ENCODE results near the gene PTPN6. TPM values are rescaled to one million over a fixed set of nuclear protein-coding genes. Genes with fewer than 3 reads are reported as not detected.

PTPN6 gene
- total and polyA plus RNA-seq, 4 donors = 38.2 to 222 (median 170) TPM

DNA sequence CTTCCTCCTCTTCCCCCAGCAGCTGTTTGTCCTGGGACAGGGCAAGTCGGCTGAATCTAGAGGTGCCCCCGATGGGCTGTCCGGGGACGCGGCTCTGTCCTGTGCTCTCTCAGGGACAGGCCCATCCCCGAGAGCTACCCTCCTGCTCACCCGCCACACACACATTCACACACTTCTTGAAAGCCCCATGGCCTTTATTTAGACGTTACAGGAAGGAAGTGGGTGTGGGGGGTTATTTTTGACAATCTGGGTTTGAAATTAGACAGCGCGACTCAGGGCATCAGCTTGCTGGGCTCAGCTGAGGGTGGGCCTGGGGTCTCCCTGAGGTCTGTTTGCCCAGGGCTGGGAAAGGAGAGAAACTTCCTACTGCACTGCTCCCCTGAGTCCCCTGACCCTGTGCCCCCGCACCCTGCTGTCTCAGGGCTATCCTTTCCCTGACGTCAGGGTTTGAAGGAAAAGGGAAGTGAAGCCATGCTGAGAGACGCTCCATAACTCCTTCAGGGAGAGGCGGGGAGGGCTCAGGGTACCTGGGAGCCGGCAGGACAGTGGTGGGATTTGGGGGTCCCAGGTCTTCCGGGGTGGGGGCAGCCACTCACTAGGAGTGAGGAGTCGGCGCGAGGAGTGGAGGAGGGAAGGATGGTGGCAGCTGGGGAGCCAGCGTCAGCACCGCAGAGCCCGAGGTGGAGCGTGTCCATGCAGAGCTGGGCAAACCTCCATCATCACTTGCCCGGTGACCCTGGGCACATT, 8.1 kb downstream of the PTPN6 start:
- H3K9me3 ChIP-seq (ENCODE audit: control insufficient read depth in 4 of 4, insufficient read depth in 3 of 4, low read length in 3 of 4) = no peaks in the 10 kb centered on the region
- peak overlapping the region; percentile 51 to 82 for H3K27ac ChIP-seq (ENCODE audit: low read depth in 1 of 2, low read length in 1 of 2)
- DNase-seq (no peak), ATAC-seq (ENCODE audit: insufficient read depth, low FRiP score) (no peak)
- H3K36me3 ChIP-seq (ENCODE audit: control insufficient read depth in 4 of 4, insufficient read depth in 4 of 4, low read length in 4 of 4) = peaks cover 0 to 21% (median 0%) of the 10 kb centered on the region in 4 donors
- 32 to 37% methylated on average over 24 of the region's 24 CpGs for WGBS, 2 donors
- TF ChIP-seq, protein P1, sequence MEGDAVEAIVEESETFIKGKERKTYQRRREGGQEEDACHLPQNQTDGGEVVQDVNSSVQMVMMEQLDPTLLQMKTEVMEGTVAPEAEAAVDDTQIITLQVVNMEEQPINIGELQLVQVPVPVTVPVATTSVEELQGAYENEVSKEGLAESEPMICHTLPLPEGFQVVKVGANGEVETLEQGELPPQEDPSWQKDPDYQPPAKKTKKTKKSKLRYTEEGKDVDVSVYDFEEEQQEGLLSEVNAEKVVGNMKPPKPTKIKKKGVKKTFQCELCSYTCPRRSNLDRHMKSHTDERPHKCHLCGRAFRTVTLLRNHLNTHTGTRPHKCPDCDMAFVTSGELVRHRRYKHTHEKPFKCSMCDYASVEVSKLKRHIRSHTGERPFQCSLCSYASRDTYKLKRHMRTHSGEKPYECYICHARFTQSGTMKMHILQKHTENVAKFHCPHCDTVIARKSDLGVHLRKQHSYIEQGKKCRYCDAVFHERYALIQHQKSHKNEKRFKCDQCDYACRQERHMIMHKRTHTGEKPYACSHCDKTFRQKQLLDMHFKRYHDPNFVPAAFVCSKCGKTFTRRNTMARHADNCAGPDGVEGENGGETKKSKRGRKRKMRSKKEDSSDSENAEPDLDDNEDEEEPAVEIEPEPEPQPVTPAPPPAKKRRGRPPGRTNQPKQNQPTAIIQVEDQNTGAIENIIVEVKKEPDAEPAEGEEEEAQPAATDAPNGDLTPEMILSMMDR (IDR thresholded peaks at IDR 0.05; ENCODE audit: control extremely low read depth, extremely low read depth) = no peak
- peaks cover 0 to 29% (median 11%) of the 10 kb centered on the region in 5 donors for H3K4me1 ChIP-seq (ENCODE audit: control insufficient read depth in 5 of 5, insufficient read depth in 5 of 5, low read length in 5 of 5)
- H3K9ac ChIP-seq (ENCODE audit: insufficient read depth in 1 of 2, low read length in 2 of 2) = no peak overlapping the region
- no peak overlapping the region for H3K4me3 ChIP-seq
- no peaks in the 10 kb centered on the region for H3K27me3 ChIP-seq (ENCODE audit: control insufficient read depth in 3 of 3, insufficient read depth in 3 of 3, low read length in 2 of 3)

DNA sequence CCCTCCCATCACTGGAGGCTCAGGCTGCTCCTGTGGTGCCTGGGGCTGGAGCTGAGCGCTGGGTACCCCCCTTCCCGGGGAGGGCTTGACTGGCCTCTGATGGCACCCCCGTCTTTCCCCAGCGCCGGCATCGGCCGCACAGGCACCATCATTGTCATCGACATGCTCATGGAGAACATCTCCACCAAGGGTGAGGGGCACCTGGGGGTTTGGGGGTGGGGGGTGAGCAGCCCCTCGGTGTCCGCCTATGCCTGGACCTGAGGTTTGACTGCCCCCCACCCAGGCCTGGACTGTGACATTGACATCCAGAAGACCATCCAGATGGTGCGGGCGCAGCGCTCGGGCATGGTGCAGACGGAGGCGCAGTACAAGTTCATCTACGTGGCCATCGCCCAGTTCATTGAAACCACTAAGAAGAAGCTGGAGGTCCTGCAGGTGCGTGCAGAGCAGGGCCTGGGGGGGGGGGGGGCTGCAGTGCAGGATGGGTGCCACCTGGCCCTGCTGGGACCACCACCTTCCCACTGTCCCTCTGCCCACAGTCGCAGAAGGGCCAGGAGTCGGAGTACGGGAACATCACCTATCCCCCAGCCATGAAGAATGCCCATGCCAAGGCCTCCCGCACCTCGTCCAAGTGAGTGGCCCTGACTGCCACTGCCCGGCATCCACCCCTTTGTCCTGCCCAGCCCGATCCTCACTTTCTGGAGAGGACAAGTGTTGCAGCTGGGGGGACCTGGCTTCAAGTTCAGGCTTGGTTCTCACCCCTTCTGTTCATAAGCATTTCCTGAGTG, 8.8 kb downstream of the PTPN6 start:
- Histone ChIP-seq H3K9ac (ENCODE audit: insufficient read depth in 1 of 2, low read length in 2 of 2) (no peak overlapping the region), H3K27ac (ENCODE audit: low read depth in 1 of 2, low read length in 1 of 2) (peak overlapping the region in 1 of 2 donors; percentile 92), H3K27me3 (ENCODE audit: control insufficient read depth in 3 of 3, insufficient read depth in 3 of 3, low read length in 2 of 3) (no peaks in the 10 kb centered on the region), H3K9me3 (ENCODE audit: control insufficient read depth in 4 of 4, insufficient read depth in 3 of 4, low read length in 3 of 4) (no peaks in the 10 kb centered on the region), H3K4me1 (ENCODE audit: control insufficient read depth in 5 of 5, insufficient read depth in 5 of 5, low read length in 5 of 5) (peaks cover 0 to 29% (median 16%) of the 10 kb centered on the region in 5 donors), H3K36me3 (ENCODE audit: control insufficient read depth in 4 of 4, insufficient read depth in 4 of 4, low read length in 4 of 4) (peaks cover 0 to 21% (median 0%) of the 10 kb centered on the region in 4 donors), H3K4me3 (no peak overlapping the region)
- ATAC-seq (ENCODE audit: insufficient read depth, low FRiP score) = no peak
- TF ChIP-seq, protein P1 (IDR thresholded peaks at IDR 0.05; ENCODE audit: control extremely low read depth, extremely low read depth) = no peak
- 88 to 92% methylated on average over 26 of the region's 26 CpGs for WGBS, 2 donors
- no peak for DNase-seq

DNA sequence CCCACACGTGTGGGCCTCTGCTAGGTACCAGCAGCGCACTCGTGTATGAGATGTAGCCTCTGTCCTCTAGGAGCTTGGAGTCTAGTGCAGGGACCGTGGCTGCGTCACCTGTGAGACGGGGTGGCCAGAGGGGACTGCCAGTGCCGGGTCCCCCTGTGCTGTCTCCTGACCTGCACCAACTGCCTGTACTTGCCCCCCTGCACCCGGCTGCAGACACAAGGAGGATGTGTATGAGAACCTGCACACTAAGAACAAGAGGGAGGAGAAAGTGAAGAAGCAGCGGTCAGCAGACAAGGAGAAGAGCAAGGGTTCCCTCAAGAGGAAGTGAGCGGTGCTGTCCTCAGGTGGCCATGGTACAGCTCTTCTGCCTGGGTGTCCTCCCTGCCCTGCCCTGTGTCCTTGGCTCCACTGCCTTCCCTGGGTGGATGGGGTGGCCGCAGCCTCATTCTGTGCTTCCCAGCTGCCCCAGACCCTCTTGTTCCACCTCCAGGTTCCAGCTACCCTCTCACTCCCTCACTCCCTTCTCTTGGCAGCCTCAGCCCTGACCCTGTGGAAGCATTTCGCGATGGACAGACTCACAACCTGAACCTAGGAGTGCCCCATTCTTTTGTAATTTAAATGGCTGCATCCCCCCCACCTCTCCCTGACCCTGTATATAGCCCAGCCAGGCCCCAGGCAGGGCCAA, 9.6 kb downstream of the PTPN6 start:
- H3K4me3 ChIP-seq = no peak overlapping the region
- WGBS, 2 donors = 77 to 81% methylated on average over 13 of the region's 13 CpGs
- H3K9ac ChIP-seq (ENCODE audit: insufficient read depth in 1 of 2, low read length in 2 of 2) = no peak overlapping the region
- peaks cover 0 to 26% (median 3%) of the 10 kb centered on the region in 4 donors for H3K36me3 ChIP-seq (ENCODE audit: control insufficient read depth in 4 of 4, insufficient read depth in 4 of 4, low read length in 4 of 4)
- TF ChIP-seq, protein P1 (IDR thresholded peaks at IDR 0.05; ENCODE audit: control extremely low read depth, extremely low read depth) = no peak
- no peaks in the 10 kb centered on the region for H3K27me3 ChIP-seq (ENCODE audit: control insufficient read depth in 3 of 3, insufficient read depth in 3 of 3, low read length in 2 of 3)
- H3K4me1 ChIP-seq (ENCODE audit: control insufficient read depth in 5 of 5, insufficient read depth in 5 of 5, low read length in 5 of 5) = peaks cover 0 to 29% (median 16%) of the 10 kb centered on the region in 5 donors
- peak overlapping the region in 1 of 2 donors; percentile 92 for H3K27ac ChIP-seq (ENCODE audit: low read depth in 1 of 2, low read length in 1 of 2)
- ATAC-seq (ENCODE audit: insufficient read depth, low FRiP score) = no peak
- no peaks in the 10 kb centered on the region for H3K9me3 ChIP-seq (ENCODE audit: control insufficient read depth in 4 of 4, insufficient read depth in 3 of 4, low read length in 3 of 4)
- DNase-seq = no peak
